Measurements from ENCODE around the gene TMPRSS3.

TMPRSS3 gene

DNA sequence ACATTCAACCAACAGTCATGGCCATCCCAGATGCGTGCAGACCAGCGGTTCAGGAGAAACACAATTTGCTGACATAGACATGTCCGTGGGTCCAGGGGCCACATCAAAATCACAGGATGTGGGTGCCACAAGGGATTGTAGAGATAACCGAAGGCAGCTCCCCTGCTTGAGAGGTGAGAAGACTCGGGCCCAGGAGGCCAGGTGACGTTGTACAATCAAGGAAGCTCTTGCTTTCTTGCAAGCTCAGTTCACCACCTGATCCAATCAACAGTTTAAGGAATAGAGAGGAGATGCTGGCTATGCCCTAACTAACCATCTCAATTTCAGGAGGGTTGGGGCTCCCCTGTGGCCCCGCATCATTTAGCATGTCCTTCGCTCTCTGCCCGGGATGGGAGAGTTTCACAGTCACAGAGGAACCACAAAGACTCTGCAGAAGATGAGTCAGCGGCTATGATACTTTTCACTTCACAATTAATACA, 27.4 kb upstream of the TMPRSS3 start:
- TF ChIP-seq, protein P1, sequence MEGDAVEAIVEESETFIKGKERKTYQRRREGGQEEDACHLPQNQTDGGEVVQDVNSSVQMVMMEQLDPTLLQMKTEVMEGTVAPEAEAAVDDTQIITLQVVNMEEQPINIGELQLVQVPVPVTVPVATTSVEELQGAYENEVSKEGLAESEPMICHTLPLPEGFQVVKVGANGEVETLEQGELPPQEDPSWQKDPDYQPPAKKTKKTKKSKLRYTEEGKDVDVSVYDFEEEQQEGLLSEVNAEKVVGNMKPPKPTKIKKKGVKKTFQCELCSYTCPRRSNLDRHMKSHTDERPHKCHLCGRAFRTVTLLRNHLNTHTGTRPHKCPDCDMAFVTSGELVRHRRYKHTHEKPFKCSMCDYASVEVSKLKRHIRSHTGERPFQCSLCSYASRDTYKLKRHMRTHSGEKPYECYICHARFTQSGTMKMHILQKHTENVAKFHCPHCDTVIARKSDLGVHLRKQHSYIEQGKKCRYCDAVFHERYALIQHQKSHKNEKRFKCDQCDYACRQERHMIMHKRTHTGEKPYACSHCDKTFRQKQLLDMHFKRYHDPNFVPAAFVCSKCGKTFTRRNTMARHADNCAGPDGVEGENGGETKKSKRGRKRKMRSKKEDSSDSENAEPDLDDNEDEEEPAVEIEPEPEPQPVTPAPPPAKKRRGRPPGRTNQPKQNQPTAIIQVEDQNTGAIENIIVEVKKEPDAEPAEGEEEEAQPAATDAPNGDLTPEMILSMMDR (IDR thresholded peaks at IDR 0.05; ENCODE audit: low read depth, low read length), result no peak
- H3K4me3 ChIP-seq (ENCODE audit: low read depth, low read length), result no peak overlapping the region

DNA sequence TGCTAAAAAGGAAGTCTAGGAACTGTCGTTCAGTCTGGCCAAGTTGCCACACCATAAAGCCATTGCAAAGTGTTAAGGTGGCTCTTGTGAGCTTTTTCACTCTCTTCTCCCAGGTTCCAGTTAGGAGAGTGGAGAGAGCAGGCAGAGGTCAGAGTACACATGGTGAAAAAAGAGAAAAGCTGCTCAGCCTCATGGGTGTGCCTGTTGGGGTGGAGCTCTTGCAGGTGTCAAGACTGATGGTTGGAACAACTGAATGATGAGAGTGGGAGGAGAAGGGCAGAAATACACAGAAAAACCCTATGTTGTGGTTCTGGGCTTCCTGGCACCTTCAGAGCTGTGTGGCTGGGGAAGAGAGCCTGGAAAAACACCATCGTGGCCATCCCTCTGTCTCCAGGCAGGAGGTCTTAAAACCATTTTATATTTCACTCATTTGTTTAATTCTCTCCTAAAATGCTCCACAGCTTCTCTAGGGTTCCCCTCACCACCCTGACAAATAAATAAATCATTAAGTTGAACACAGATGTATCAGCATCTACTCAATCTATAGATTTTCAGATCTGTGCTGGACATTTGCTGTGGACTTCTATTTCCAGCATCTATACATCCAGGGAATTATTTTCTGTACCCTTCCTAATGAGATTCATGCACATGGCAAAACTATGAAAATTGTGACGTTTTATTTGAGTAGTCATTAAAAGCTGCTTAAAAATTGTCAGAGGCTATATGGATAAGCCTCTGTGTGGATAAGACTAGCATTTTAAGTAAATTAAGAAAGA, 25.4 kb upstream of the TMPRSS3 start:
- no peak overlapping the region for H3K4me3 ChIP-seq (ENCODE audit: low read depth, low read length)
- TF ChIP-seq, protein P1 (IDR thresholded peaks at IDR 0.05; ENCODE audit: low read depth, low read length), result no peak

DNA sequence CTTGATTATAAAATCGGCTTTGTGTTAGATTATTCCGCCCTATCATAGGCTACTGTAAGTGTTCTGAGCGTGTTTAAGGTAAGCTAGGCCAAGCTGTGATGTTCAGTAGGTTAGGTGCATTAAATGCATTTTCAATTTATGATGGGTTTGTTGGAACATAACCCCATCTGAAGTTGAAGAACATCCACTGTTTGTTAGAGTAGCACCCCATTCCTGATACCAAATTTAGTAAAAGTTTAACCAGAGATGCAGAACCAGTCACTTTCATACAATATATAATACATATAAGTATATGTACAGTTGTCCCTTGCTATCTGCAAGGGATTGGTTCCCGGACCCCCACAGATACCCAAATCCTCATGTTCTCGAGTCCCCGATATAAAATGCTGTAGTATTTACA, 24.0 kb upstream of the TMPRSS3 start:
- H3K4me3 ChIP-seq (ENCODE audit: low read depth, low read length), result no peak overlapping the region
- TF ChIP-seq, protein P1 (IDR thresholded peaks at IDR 0.05; ENCODE audit: low read depth, low read length), result no peak

DNA sequence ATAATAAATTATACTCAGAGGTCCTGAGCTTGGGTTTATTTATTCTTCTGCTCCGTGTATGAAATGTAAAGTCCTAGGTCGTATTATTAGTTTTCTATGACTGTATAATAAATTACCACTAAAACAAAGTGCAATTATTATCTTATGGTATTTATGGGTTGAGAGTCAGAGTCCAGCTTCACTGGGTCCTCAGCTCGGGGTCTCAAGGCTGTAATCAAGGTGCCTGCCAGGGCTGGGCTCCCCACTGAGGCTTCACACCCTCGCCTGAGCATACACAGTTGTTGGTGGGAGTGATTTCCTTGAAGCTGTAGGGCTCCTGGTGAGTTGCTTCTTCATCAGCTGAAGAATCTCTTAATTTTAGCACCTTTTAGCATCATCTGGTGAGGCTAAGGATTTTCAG, 23.0 kb upstream of the TMPRSS3 start:
- no peak overlapping the region for H3K4me3 ChIP-seq (ENCODE audit: low read depth, low read length)
- TF ChIP-seq, protein P1 (IDR thresholded peaks at IDR 0.05; ENCODE audit: low read depth, low read length), result no peak

DNA sequence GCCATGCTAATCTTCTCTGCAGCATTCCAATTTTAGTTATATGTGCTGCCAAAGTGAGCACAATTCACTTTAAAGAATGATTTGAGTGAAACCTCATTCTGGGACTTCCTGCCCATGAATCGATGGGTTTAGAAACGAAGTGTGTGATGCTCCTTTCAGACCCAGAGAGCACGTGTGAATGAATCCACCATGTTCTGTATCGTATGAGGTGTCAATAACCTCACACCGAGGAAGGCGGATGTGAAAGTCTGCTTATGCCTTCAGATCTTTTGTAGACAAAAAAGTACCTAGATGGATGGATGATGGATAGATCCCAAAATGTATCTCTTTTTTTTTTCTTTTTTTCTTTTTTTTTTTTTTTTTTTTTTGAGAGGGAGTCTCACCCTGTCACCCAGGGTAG, 21.7 kb upstream of the TMPRSS3 start:
- H3K4me3 ChIP-seq (ENCODE audit: low read depth, low read length), result no peak overlapping the region
- TF ChIP-seq, protein P1 (IDR thresholded peaks at IDR 0.05; ENCODE audit: low read depth, low read length), result no peak

DNA sequence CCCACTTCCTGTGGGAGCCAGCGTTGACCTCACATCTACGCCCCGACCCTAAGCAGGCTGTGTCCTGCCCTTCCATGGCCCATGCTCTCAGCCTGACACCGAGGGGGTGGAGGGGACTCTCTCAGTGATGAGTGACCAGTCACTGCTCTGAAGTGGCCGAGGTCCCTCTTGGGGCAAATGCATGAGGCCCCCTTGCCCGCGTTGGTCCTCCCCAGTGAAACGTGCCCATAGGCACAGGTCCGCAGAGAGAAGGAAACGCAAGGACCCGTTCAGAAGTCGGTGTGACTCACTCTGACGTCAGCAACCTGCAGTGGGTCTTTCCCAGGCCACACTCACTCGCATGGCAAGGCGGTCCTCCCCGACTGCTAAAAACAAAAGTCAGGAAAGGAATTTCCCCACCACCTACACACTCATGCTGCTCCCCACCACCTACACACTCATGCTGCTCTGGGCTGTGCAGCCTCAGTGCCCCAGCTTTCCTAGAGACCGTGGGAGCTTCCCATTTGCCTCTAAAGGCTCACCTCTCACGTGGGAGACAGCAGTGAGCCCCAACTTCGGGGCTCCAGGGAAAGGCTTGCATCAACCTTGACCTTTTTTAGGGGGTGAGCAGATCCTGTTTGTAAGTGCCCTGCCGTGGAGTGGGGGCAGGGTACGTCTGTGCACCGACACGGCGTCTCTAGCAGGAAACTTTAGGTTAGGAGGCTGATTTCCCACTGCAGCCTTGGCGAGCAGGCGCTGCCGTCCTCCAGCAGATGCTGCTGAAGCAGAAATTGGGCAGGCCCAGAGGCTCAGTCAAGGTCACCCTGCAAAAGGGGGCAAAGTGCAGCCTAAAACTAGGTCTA, 19.3 kb upstream of the TMPRSS3 start:
- H3K4me3 ChIP-seq (ENCODE audit: low read depth, low read length), result no peak overlapping the region
- TF ChIP-seq, protein P1 (IDR thresholded peaks at IDR 0.05; ENCODE audit: low read depth, low read length), result no peak

DNA sequence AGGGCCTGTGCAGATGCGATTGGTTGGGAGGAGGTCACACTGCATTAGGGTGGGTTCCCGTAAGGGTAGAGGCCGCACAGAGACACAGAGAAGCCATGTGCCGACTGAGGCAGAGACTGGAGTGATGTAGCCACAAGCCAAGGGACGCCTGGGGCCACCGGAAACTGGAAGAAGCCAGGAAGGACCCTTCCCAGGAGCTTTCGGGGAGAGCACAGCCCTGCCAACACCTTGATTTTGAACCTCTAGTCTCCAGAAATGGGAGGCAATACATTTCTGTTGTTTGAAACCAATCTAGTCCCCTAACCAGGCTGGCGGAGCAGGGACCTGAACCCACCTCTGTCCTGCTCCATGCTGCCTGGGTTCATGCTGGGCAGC, 18.7 kb upstream of the TMPRSS3 start:
- TF ChIP-seq, protein P1 (IDR thresholded peaks at IDR 0.05; ENCODE audit: low read depth, low read length), result no peak
- H3K4me3 ChIP-seq (ENCODE audit: low read depth, low read length), result no peak overlapping the region

Measured in WI38 (cell line).